Right cardiac atrium (tissue), 5 donors: ENCODE measurements around the gene CEACAM5. TPM values are rescaled to one million over a fixed set of nuclear protein-coding genes. Genes with fewer than 3 reads are reported as not detected.

Experiments used
- ATAC-seq, 2 donors: fragments of 200-7000 bp; cut with Tn5 transposase; one replicate each; pipeline versions ENCODE4 v1.8.0 to v1.9.1; 2020; ENCODE audit warnings: moderate library complexity in 2 of 2, mild to moderate bottlenecking in 1 of 2
- DNase-seq, 3 donors: peaks; one replicate each; pipeline ENCODE4 v3.0.0-alpha.2; 2020
- H3K27ac ChIP-seq: one replicate; pipeline ENCODE4 v1.5.1; 2013; ENCODE audit warnings: mild to moderate bottlenecking, low read length, control low read depth, moderate library complexity
- H3K27me3 ChIP-seq: one replicate; pipeline ENCODE4 v1.6.1; 2013; ENCODE audit not compliant: control insufficient read depth, insufficient read depth
- H3K4me1 ChIP-seq: one replicate; pipeline ENCODE4 v1.6.1; 2013; ENCODE audit warnings: low read length; ENCODE audit not compliant: control insufficient read depth, insufficient read depth
- H3K4me3 ChIP-seq: one replicate; pipeline ENCODE4 v1.5.1; 2013; ENCODE audit warnings: low read length, control low read depth
- H3K9me3 ChIP-seq: one replicate; pipeline ENCODE4 v1.6.1; 2013; ENCODE audit warnings: low read length; ENCODE audit not compliant: control insufficient read depth
- WGBS: extraction: QIAGEN DNeasy Blood & Tissue Kit; methylation state at CpG from one replicate; pipeline ENCODE4 v1.1.7; 2013; 5-methylcytosine and 5-hydroxymethylcytosine counted together
- intact Hi-C, 4 donors: fragments of 100-400 bp; cut with DNase I; formaldehyde crosslinking; loops; one replicate each; pipeline versions ENCODE4 v1.11.0 to v1.14.0; 2022 to 2023
- polyA plus RNA-seq: library from polyadenylated mRNA; stranded (reverse); fragments of 200-250 nt; gene quantifications from one replicate; pipeline ENCODE4 v1.2.3, GENCODE V29; 2013
- total RNA-seq, 4 donors: library from RNA; stranded (reverse); fragmentation: NEBNext Ultra II Directional; extraction: Animal tissue kit (Norgen Biotek cat#: 25700); gene quantifications; one replicate each; pipeline ENCODE4 v1.2.1, GENCODE V29; 2021
- donor health status: healthy with polysubstance abuse.
- donor health status: DM: no; HTN: yes; CAD: no.
- donor health status: DM: no; HTN: no; CAD: no.
- donor health status: DM: no; HTN: yes; CAD: no; lungs with severe emphysema.
- donor health status: DM: yes; HTN: yes; CAD: no.

The CEACAM5 gene
- total and polyA plus RNA-seq, 5 donors: 0.07 TPM; not detected in 4

GRCh38 chr19:41711376-41712261, 3.2 kb downstream of the CEACAM5 start:
- WGBS: 77% methylated on average over 13 of the region's 13 CpGs
- Histone ChIP-seq H3K4me3 (no peak overlapping the region), H3K9me3 (no peaks in the 10 kb centered on the region), H3K4me1 (no peaks in the 10 kb centered on the region), H3K27me3 (no peaks in the 10 kb centered on the region), H3K27ac (no peak overlapping the region)
- no peak for ATAC-seq
- intact Hi-C loops: no loop called here
- no peak for DNase-seq

DNA sequence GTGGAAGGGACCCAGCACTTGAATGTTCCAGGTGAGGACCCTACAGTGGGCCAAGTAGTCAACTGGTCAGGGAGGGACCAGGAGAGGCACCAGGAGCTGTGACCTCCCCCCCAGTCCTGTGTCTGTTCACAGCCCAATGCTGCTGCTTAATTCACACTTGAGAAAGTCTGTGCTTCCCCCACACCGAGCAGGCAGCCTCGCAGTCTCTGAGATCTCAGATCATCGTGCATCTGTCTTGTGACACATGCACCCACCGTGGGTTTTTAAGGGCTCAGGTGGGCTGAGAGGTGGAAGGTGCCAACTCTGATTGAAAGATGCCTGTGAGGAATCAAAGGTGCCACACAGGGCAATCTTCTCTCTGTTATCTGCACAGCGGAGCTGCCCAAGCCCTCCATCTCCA, 6.2 kb downstream of the CEACAM5 start:
- no peak overlapping the region for H3K27ac ChIP-seq
- H3K9me3 ChIP-seq: no peaks in the 10 kb centered on the region
- 73% methylated on average over 5 of the region's 5 CpGs for WGBS
- no peak overlapping the region for H3K4me3 ChIP-seq
- ATAC-seq: no peak
- intact Hi-C loops: no loop called here
- H3K4me1 ChIP-seq: no peaks in the 10 kb centered on the region
- H3K27me3 ChIP-seq: no peaks in the 10 kb centered on the region
- no peak for DNase-seq

DNA sequence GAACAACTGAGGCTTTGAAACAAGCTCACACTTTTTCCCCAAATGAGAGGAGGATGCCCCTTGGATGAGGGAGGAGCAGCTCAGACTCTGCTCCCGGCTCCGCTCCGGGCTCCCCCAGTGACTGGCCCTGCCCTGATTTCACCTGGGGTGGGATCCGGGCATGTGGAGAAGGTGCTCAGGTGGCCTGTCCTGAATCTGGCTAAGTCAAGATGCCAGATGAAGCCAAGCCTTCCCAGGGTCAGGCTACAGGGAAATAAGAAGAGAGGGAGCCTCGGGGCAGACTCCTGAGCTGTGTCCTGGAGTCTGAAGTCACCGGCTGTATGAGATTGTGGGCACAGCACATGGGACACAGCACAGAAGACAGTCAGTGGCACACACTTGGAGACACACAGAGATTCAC, 10.3 kb downstream of the CEACAM5 start:
- WGBS: 72% methylated on average over 6 of the region's 6 CpGs
- no peak for ATAC-seq
- Histone ChIP-seq H3K9me3 (no peaks in the 10 kb centered on the region), H3K27ac (no peak overlapping the region), H3K4me3 (no peak overlapping the region), H3K27me3 (no peaks in the 10 kb centered on the region), H3K4me1 (no peaks in the 10 kb centered on the region)
- intact Hi-C loops: no loop called here
- no peak for DNase-seq

DNA sequence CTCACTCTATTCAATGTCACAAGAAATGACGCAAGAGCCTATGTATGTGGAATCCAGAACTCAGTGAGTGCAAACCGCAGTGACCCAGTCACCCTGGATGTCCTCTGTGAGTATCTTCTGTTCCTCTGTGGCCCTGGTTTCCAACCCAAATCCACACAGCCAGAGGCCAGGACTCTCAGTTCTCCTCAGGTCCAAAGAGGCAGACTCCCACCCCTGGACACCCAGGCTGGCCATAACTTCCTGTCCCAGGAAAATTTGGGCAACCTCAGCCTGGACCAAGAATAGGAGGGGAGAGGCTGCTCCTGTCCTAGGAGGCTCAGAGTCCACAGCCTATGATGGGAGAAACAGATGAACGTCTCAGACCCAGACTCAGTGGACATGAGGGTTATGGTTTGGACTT, 11.7 kb downstream of the CEACAM5 start:
- DNase-seq: no peak
- ATAC-seq: no peak
- 84% methylated on average over 3 of the region's 3 CpGs for WGBS
- Histone ChIP-seq H3K27me3 (no peaks in the 10 kb centered on the region), H3K9me3 (no peaks in the 10 kb centered on the region), H3K4me1 (no peaks in the 10 kb centered on the region), H3K4me3 (no peak overlapping the region), H3K27ac (no peak overlapping the region)
- intact Hi-C loops: no loop called here

DNA sequence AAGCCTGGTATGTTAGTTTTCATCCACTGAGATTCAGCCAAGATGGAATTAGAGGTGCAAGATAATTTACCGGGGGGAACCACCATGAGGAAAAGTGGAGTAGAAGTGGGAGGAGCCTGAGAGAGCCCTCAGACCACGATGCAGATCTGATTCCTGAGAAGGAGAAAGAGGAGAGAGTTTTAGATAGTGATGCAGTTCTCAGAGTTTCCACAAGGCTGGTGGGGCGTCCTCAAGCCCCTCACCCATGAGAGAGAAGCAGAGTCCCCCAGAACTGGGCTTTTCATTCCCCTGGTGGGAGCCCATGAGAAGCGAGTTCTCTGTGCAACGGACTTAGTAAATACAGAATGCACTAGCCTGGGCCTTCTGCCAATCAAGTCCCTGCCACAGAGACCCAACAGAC, 18.1 kb downstream of the CEACAM5 start:
- H3K27me3 ChIP-seq: peaks cover 5% of the 10 kb centered on the region
- no peak overlapping the region for H3K27ac ChIP-seq
- ATAC-seq: no peak
- 28% methylated on average over 5 of the region's 5 CpGs for WGBS
- no peaks in the 10 kb centered on the region for H3K4me1 ChIP-seq
- no peaks in the 10 kb centered on the region for H3K9me3 ChIP-seq
- no peak for DNase-seq
- H3K4me3 ChIP-seq: no peak overlapping the region
- intact Hi-C loops: no loop called here

DNA sequence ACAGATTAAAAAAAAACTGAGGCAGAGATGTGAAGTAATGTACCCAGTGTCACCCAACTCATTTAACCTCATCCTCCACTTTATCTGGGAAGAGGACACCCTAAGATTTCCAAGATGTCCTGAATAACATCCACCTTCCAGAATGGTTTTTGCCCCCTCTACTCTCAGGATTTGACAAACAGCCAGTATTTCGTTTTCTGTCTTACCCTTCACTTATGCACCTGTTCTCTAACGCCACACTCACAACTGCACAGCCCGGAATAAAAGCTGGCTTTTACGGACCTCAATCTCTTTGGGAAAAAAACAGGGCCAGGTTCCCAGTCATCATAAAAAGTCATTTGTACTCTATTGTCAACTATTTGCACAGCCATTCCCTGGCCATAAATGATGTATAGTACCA, 25.7 kb downstream of the CEACAM5 start:
- no peaks in the 10 kb centered on the region for H3K9me3 ChIP-seq
- H3K4me3 ChIP-seq: no peak overlapping the region
- WGBS: 73% methylated on average over 4 of the region's 4 CpGs
- H3K27me3 ChIP-seq: peaks cover 3% of the 10 kb centered on the region
- intact Hi-C loops: no loop called here
- ATAC-seq (no peak), DNase-seq (no peak)
- H3K27ac ChIP-seq: no peak overlapping the region
- H3K4me1 ChIP-seq: no peaks in the 10 kb centered on the region

DNA sequence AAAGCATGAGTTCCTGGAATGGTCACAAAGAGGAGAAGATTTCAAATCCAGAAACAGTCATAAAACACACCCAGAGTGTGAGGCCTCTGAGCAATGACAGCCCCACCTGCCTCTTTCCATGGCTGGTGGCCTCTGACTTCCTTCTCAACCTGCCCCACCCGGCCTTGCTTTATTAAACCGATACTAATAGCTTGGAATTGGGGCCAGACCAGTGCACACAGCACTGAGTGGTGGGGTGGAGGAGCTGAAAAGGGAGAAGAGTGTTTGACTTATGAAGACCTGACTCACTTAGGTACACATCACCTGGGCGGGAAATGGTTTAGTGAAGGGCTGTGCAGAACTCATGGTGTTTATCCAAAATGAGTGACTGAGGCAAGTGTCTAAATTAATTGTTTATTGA, 26.2 kb downstream of the CEACAM5 start:
- intact Hi-C loops: no loop called here
- WGBS: 70% methylated on average over 3 of the region's 3 CpGs
- H3K9me3 ChIP-seq: no peaks in the 10 kb centered on the region
- no peaks in the 10 kb centered on the region for H3K4me1 ChIP-seq
- H3K27ac ChIP-seq: no peak overlapping the region
- no peak overlapping the region for H3K4me3 ChIP-seq
- no peak for DNase-seq
- peaks cover 3% of the 10 kb centered on the region for H3K27me3 ChIP-seq
- no peak for ATAC-seq

GRCh38 chr19:41735071-41735600, 26.7 kb downstream of the CEACAM5 start:
- peaks cover 3% of the 10 kb centered on the region for H3K27me3 ChIP-seq
- H3K4me1 ChIP-seq: no peaks in the 10 kb centered on the region
- ATAC-seq (no peak), DNase-seq (no peak)
- 70% methylated on average over 5 of the region's 5 CpGs for WGBS
- no peak overlapping the region for H3K4me3 ChIP-seq
- intact Hi-C loops: no loop called here
- no peak overlapping the region for H3K27ac ChIP-seq
- H3K9me3 ChIP-seq: no peaks in the 10 kb centered on the region

- H3K9me3 ChIP-seq: no peaks in the 10 kb centered on the region
- no peak overlapping the region for H3K4me3 ChIP-seq
- no peak for DNase-seq
- no peak overlapping the region for H3K27ac ChIP-seq
- intact Hi-C loops: no loop called here
- no peak for ATAC-seq
- 48% methylated on average over 3 of the region's 3 CpGs for WGBS
- H3K4me1 ChIP-seq: no peaks in the 10 kb centered on the region
- peaks cover 3% of the 10 kb centered on the region for H3K27me3 ChIP-seq
These were observed 30.9 kb downstream of the CEACAM5 start for GRCh38 chr19:41739361-41739760.

GRCh38 chr19:41740415-41741243, 32.2 kb downstream of the CEACAM5 start:
- WGBS: 61% methylated on average over 5 of the region's 5 CpGs
- no peak overlapping the region for H3K4me3 ChIP-seq
- no peaks in the 10 kb centered on the region for H3K4me1 ChIP-seq
- H3K27ac ChIP-seq: no peak overlapping the region
- intact Hi-C loops: no loop called here
- ATAC-seq (no peak), DNase-seq (no peak)
- H3K27me3 ChIP-seq: no peaks in the 10 kb centered on the region
- no peaks in the 10 kb centered on the region for H3K9me3 ChIP-seq

- H3K4me1 ChIP-seq: no peaks in the 10 kb centered on the region
- H3K27ac ChIP-seq: no peak overlapping the region
- intact Hi-C loops: no loop called here
- 80% methylated on average over 2 of the region's 2 CpGs for WGBS
- ATAC-seq: no peak
- H3K4me3 ChIP-seq: no peak overlapping the region
- no peaks in the 10 kb centered on the region for H3K27me3 ChIP-seq
- no peak for DNase-seq
- no peaks in the 10 kb centered on the region for H3K9me3 ChIP-seq
These were observed 32.8 kb downstream of the CEACAM5 start for GRCh38 chr19:41741244-41741554.
